GM06990 (cell line): ENCODE results near the gene LRRC42.

Experiments
- DNase-seq: peaks from one replicate; pipeline ENCODE4 v3.0.0-alpha.2; 2011; ENCODE audit not compliant: insufficient read length; ENCODE audit errors: extremely low read depth
- H3K27me3 ChIP-seq: replicated peaks from 2 replicates; pipeline ENCODE4 v1.6.0; 2011; ENCODE audit warnings: low read length; ENCODE audit not compliant: control insufficient read depth, insufficient read depth
- H3K36me3 ChIP-seq: 2 replicates; pipeline ENCODE4 v1.5.1; 2011; ENCODE audit warnings: low read length; ENCODE audit not compliant: control insufficient read depth, insufficient read depth
- H3K4me3 ChIP-seq: replicated peaks from 2 replicates; pipeline ENCODE4 v1.5.1; 2011; ENCODE audit warnings: low read depth, mild to moderate bottlenecking, control low read depth, low read length
- CTCF ChIP-seq: IDR thresholded peaks from 2 replicates; pipeline ENCODE4 v1.5.1; 2011; ENCODE audit warnings: low read length, control low read depth, mild to moderate bottlenecking, inconsistent platforms; ENCODE audit not compliant: insufficient read depth, poor library complexity, severe bottlenecking

LRRC42 gene

DNA sequence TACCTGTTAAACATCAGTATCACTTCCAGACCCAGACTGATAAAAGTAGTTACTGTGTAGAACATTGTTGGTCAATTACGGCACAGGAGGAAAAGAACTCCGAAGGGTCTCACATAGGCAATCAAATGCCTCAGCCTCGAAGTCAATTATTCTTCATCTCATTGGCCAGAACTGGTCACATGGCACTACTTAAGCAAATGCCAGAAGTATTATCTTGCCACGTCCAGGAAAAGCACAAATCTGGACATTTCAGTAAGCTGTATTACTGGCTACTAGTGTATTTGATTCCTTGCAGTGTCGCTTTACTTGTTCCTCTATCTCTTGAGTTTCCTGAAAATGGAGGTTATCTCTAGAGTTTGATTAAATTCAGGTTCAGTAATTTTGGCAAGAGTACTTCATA lies 27.8 kb upstream of the LRRC42 start:
- Histone ChIP-seq H3K27me3 (no peaks in the 10 kb centered on the region), H3K36me3 (peaks cover 3% of the 10 kb centered on the region), H3K4me3 (no peak overlapping the region)
- DNase-seq: no peak
- TF ChIP-seq CTCF: no peak

DNA sequence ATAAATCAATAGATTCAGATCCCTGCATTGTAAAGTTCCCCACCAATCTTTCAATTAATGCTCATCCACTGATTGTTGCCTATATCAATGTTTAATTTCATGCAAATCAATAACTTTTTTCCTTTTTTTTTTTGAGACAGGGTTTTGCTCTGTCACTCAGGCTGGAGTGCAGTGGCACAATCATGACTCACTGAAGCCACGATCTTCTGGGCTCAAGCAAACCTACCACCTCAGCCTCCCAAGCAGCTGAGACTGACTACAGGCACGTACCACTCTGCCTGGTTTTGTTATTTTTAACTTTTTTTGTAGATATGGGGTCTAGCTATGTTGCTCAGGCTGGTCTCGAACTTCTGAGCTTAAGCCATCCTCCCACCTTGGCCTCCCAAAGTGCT lies 26.5 kb upstream of the LRRC42 start:
- Histone ChIP-seq H3K4me3 (no peak overlapping the region), H3K27me3 (no peaks in the 10 kb centered on the region), H3K36me3 (peaks cover 3% of the 10 kb centered on the region)
- no peak for TF ChIP-seq CTCF
- DNase-seq: no peak

DNA sequence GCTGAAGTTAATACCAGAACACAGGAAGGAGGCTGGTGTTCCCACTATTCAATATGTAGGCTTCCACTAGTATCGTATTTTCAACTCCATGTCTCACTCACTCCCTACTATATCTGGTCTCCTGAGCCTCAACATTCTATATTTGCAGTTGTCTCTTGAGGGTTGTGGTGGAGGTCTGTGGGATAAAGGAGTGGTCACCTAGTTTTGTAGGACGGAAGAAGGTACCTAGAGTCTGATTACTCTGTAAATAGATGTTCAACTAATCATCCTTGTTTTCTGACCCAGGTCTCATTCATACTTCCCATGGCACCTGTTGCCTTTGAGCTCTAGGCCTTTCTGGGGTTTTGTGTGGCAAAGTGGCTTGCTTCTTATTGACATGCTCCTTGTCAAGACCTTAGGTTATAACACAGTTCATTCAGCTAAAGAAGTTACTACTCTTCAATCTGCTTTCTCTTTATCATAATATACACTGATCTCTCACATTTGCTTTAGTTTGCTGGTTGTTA lies 18.7 kb upstream of the LRRC42 start:
- Histone ChIP-seq H3K27me3 (no peaks in the 10 kb centered on the region), H3K36me3 (peaks cover 10% of the 10 kb centered on the region), H3K4me3 (no peak overlapping the region)
- DNase-seq: no peak
- TF ChIP-seq CTCF: no peak

DNA sequence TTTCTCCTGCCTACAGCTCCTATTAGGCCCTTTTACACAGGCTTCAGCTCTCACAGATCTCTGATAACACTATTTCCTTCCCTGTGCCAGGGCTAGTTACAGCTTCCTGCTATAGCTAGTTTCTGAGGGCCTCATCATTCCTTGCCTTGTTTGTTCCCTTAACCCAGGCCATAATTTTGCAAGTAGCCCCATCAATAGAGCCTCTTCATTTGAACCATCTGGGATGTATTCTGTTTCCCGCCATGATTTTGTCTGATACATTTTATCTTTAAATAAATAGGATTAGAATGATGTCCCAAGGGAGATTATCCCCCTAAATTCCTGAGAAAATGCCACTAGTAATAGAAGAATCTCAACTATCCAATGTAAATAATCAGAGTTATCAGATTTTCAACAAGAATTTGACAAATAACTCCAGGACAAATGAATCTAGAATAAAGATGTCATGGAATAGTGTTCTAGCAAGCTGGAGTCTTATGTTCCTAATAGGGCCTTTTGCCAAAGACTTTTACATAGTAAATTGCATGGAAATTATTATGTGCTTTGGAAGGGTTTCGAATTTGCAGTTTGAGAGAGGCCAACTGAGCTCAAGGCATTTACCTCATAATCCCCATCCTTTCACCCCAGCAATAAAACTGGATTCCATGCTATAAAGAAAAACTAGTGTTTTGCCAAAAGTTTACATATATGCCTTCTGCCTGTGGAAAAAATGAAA lies 16.7 kb upstream of the LRRC42 start:
- H3K27me3 ChIP-seq: no peaks in the 10 kb centered on the region
- H3K4me3 ChIP-seq: no peak overlapping the region
- H3K36me3 ChIP-seq: peaks cover 8% of the 10 kb centered on the region
- no peak for DNase-seq
- no peak for TF ChIP-seq CTCF

DNA sequence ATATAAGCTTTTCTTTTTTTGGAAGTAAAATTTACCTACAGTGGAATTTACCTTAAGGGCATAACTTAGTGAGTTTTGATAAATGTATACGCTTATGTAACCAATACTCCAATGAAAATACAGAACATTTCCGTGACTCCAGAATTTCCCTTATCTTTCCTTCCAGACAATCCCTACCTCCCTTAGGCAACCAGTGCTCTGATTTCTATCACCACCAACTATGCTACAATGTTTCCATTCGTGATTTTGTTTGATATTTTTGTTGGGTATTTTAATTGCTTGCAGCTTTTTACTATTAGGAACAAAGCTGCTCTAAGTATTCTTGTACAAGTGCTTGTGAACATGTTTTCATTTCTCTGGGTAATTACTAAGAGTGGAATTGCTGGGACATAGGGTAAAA lies 15.2 kb upstream of the LRRC42 start:
- H3K36me3 ChIP-seq: peaks cover 8% of the 10 kb centered on the region
- no peak overlapping the region for H3K4me3 ChIP-seq
- TF ChIP-seq CTCF: no peak
- no peaks in the 10 kb centered on the region for H3K27me3 ChIP-seq
- no peak for DNase-seq
